ENCODE data around the gene RPLP1.

GRCh38 chr15:69497076-69497475 is 44.5 kb downstream of the RPLP1 start:
- TF ChIP-seq CTCF (IDR thresholded peaks at IDR 0.05) (no peak), POLR2A (IDR thresholded peaks at IDR 0.05) (no peak)

All from body of pancreas (tissue), 4 donors.